GM23338 (cell line): ENCODE measurements around the gene MYO7B. TPM values are rescaled to one million over a fixed set of nuclear protein-coding genes. Genes with fewer than 3 reads are reported as not detected.

Experiments
- ATAC-seq: fragments of 200-7000 bp; cut with Tn5 transposase; 3 replicates; pipeline ENCODE4 v1.9.1; 2020
- DNase-seq: peaks from one replicate; pipeline ENCODE4 v3.0.0-alpha.2; 2015; ENCODE audit warnings: low spot score
- H2AFZ ChIP-seq: fragments of 200-600 bp; sonication (generic); 2 replicates; pipeline ENCODE4 v1.8.0; 2016; ENCODE audit warnings: antibody characterized with exemption, mild to moderate bottlenecking, moderate library complexity
- H3F3A ChIP-seq: fragments of 200-600 bp; sonication (generic); replicated peaks from 2 replicates; pipeline ENCODE4 v1.8.0; 2017; ENCODE audit warnings: antibody characterized with exemption, mixed run types, low read depth
- H3K27ac ChIP-seq: fragments of 200-600 bp; sonication (generic); 2 replicates; pipeline ENCODE4 v1.6.1; 2016; ENCODE audit warnings: low read depth
- H3K27me3 ChIP-seq: fragments of 200-600 bp; sonication (generic); 2 replicates; pipeline ENCODE4 v1.8.0; 2016; ENCODE audit warnings: mild to moderate bottlenecking, mixed run types, moderate library complexity; ENCODE audit not compliant: insufficient read depth
- H3K36me3 ChIP-seq: fragments of 200-600 bp; sonication (generic); 2 replicates; pipeline ENCODE4 v1.8.0; 2016; ENCODE audit warnings: mild to moderate bottlenecking; ENCODE audit not compliant: insufficient read depth
- H3K4me1 ChIP-seq: fragments of 200-600 bp; sonication (generic); 2 replicates; pipeline ENCODE4 v1.8.0; 2016; ENCODE audit warnings: mild to moderate bottlenecking, moderate library complexity; ENCODE audit not compliant: insufficient read depth
- H3K4me2 ChIP-seq: fragments of 200-600 bp; sonication (generic); 2 replicates; pipeline ENCODE4 v1.7.1; 2017; ENCODE audit warnings: mixed run types
- H3K4me3 ChIP-seq: fragments of 200-600 bp; sonication (generic); 2 replicates; pipeline ENCODE4 v1.6.1; 2016; ENCODE audit warnings: mixed run types
- H3K79me2 ChIP-seq: fragments of 200-600 bp; sonication (generic); replicated peaks from 2 replicates; pipeline ENCODE4 v1.8.0; 2017; ENCODE audit warnings: mild to moderate bottlenecking; ENCODE audit not compliant: insufficient read depth
- H3K9me2 ChIP-seq: fragments of 200-600 bp; sonication (generic); 2 replicates; pipeline ENCODE4 v1.8.0; 2017; ENCODE audit not compliant: insufficient read depth
- H4K20me1 ChIP-seq: fragments of 200-600 bp; sonication (generic); replicated peaks from 2 replicates; pipeline ENCODE4 v1.8.0; 2017; ENCODE audit warnings: mild to moderate bottlenecking; ENCODE audit not compliant: insufficient read depth
- H3K27ac Mint-ChIP-seq: 2 replicates; pipeline ENCODE4 v1.8.0; 2020; ENCODE audit warnings: inconsistent platforms, mild to moderate bottlenecking, moderate library complexity, mixed read lengths
- H3K27me3 Mint-ChIP-seq: 3 replicates; pipeline ENCODE4 v1.8.0; 2022; ENCODE audit warnings: low read depth, mild to moderate bottlenecking, moderate library complexity, mixed read lengths, inconsistent platforms; ENCODE audit not compliant: insufficient read depth, poor library complexity
- H3K36me3 Mint-ChIP-seq: 3 replicates; pipeline ENCODE4 v1.8.0; 2021; ENCODE audit warnings: low read depth, mild to moderate bottlenecking, inconsistent platforms, moderate library complexity, mixed read lengths
- H3K4me1 Mint-ChIP-seq: 3 replicates; pipeline ENCODE4 v1.8.0; 2020; ENCODE audit warnings: mild to moderate bottlenecking, inconsistent platforms, mixed read lengths
- H3K4me3 Mint-ChIP-seq: 3 replicates; pipeline ENCODE4 v1.8.0; 2021; ENCODE audit warnings: moderate library complexity, mild to moderate bottlenecking, inconsistent platforms, mixed read lengths
- H3K9me3 Mint-ChIP-seq: 3 replicates; pipeline ENCODE4 v1.8.0; 2020; ENCODE audit warnings: moderate library complexity, mild to moderate bottlenecking, inconsistent platforms, mixed read lengths
- CREB1 ChIP-seq: fragments of 250-450 bp; sonication (Bioruptor Pico); IDR thresholded peaks from 2 replicates; pipeline ENCODE4 v1.5.0; 2020; ENCODE audit warnings: low read depth, mild to moderate bottlenecking, moderate library complexity
- EZH2 ChIP-seq: fragments of 200-600 bp; sonication (generic); IDR thresholded peaks from one replicate; pipeline ENCODE4 v1.8.0; 2017; ENCODE audit warnings: antibody characterized with exemption, mild to moderate bottlenecking, low read depth; ENCODE audit not compliant: unreplicated experiment
- EZH2phosphoT487 ChIP-seq: fragments of 200-600 bp; sonication (generic); IDR thresholded peaks from one replicate; pipeline ENCODE4 v1.8.1; 2018; ENCODE audit warnings: antibody characterized with exemption; ENCODE audit not compliant: unreplicated experiment
- JUNB ChIP-seq: IDR thresholded peaks from one replicate; pipeline ENCODE4 v1.6.1; 2016; ENCODE audit warnings: antibody characterized with exemption; ENCODE audit not compliant: unreplicated experiment
- NANOG ChIP-seq: IDR thresholded peaks from 2 replicates; pipeline ENCODE4 v1.6.1; 2016; ENCODE audit warnings: antibody characterized with exemption, borderline replicate concordance
- POLR2AphosphoS5 ChIP-seq: IDR thresholded peaks from 2 replicates; pipeline ENCODE4 v1.6.1; 2016; ENCODE audit warnings: antibody characterized with exemption, low read depth
- STAT1 ChIP-seq: IDR thresholded peaks from one replicate; pipeline ENCODE4 v1.6.1; 2016; ENCODE audit warnings: antibody characterized with exemption; ENCODE audit not compliant: unreplicated experiment
- ZNF114 ChIP-seq: fragments of 250-450 bp; sonication (Bioruptor Pico); IDR thresholded peaks from 2 replicates; pipeline ENCODE4 v1.5.0; 2020; ENCODE audit warnings: mild to moderate bottlenecking, moderate library complexity
- ZNF331 ChIP-seq: fragments of 250-450 bp; sonication (Bioruptor Pico); IDR thresholded peaks from 2 replicates; pipeline ENCODE4 v1.5.0; 2020; ENCODE audit warnings: low read depth, mild to moderate bottlenecking, moderate library complexity
- polyA plus RNA-seq: library from polyadenylated mRNA; unstranded; fragments of >200 nt; fragmentation: Nextera tagmentation; extraction: Ambion mirVana; gene quantifications from 2 replicates; pipeline ENCODE4 v1.2.1, GENCODE V29; 2016
- total RNA-seq: library from RNA; depleted of rRNA; stranded (reverse); fragments of >200 nt; shearing (Covaris generic); gene quantifications from 2 replicates; pipeline ENCODE4 v1.2.3, GENCODE V29; 2014
- TF ChIP-seq, protein P1 (sequence below): IDR thresholded peaks from 2 replicates; pipeline ENCODE4 v1.6.1; 2016; ENCODE audit warnings: antibody characterized with exemption
- TF ChIP-seq, protein P2 (sequence below): IDR thresholded peaks from one replicate; pipeline ENCODE4 v1.6.1; 2018; ENCODE audit warnings: antibody characterized with exemption; ENCODE audit not compliant: unreplicated experiment
- TF ChIP-seq, protein P3 (sequence below): fragments of 250-450 bp; sonication (Bioruptor Pico); IDR thresholded peaks from 2 replicates; pipeline ENCODE4 v1.5.0; 2020; ENCODE audit warnings: mild to moderate bottlenecking, moderate library complexity
- TF ChIP-seq, protein P4 (sequence below), 2 experiments: fragments of 200-600 bp in 1 of 2; sonication (generic) in 1 of 2; conservative IDR thresholded peaks; 2 replicates each; pipeline versions ENCODE4 v1.5.1 to v1.6.1; 2016 to 2017; ENCODE audit warnings: antibody characterized with exemption in 2 of 2, low read depth in 2 of 2, mild to moderate bottlenecking in 2 of 2, moderate library complexity in 1 of 2

Gene MYO7B
- total and polyA plus RNA-seq, 2 experiments from 2014 or later: not detected

DNA sequence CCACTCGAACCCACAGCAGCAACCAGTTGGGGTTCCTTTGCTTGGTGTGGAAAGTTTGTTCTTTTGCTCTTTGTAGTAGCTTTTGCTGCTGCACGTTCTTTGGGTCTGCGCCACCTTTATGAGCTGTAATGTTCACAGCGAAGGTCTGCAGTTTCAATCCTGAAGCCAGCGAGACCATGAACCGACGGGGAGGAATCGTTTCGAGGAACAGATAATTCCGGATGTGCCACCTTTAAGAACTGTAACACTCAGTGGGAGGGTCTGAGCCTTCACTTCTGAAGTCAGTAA lies 124.8 kb downstream of the MYO7B start:
- peaks cover 8% of the 10 kb centered on the region for H3K4me1 Mint-ChIP-seq

More for the DNA sequence above, 124.8 kb downstream of the MYO7B start:
- Histone ChIP-seq H3K4me3 (no peak overlapping the region), H3K4me1 (no peaks in the 10 kb centered on the region), H3K27ac (no peak overlapping the region), H3F3A (no peaks in the 10 kb centered on the region), H3K79me2 (no peaks in the 10 kb centered on the region), H3K9me2 (no peaks in the 10 kb centered on the region), H3K27me3 (peaks cover 26% of the 10 kb centered on the region), H3K36me3 (no peaks in the 10 kb centered on the region), H4K20me1 (no peaks in the 10 kb centered on the region; the same call in 1 of the 2 replicates), H2AFZ (no peak overlapping the region), H3K4me2 (no peak overlapping the region)
- Mint-ChIP-seq H3K4me3 (no peak overlapping the region), H3K9me3 (no peaks in the 10 kb centered on the region), H3K27ac (no peak overlapping the region), H3K27me3 (peaks cover 26% of the 10 kb centered on the region), H3K36me3 (no peaks in the 10 kb centered on the region; the same call in 2 of the 3 replicates)
- TF ChIP-seq POLR2AphosphoS5: no peak
- TF ChIP-seq, protein P1, sequence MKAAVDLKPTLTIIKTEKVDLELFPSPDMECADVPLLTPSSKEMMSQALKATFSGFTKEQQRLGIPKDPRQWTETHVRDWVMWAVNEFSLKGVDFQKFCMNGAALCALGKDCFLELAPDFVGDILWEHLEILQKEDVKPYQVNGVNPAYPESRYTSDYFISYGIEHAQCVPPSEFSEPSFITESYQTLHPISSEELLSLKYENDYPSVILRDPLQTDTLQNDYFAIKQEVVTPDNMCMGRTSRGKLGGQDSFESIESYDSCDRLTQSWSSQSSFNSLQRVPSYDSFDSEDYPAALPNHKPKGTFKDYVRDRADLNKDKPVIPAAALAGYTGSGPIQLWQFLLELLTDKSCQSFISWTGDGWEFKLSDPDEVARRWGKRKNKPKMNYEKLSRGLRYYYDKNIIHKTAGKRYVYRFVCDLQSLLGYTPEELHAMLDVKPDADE: no peak
- TF ChIP-seq STAT1: no peak
- TF ChIP-seq, protein P2, sequence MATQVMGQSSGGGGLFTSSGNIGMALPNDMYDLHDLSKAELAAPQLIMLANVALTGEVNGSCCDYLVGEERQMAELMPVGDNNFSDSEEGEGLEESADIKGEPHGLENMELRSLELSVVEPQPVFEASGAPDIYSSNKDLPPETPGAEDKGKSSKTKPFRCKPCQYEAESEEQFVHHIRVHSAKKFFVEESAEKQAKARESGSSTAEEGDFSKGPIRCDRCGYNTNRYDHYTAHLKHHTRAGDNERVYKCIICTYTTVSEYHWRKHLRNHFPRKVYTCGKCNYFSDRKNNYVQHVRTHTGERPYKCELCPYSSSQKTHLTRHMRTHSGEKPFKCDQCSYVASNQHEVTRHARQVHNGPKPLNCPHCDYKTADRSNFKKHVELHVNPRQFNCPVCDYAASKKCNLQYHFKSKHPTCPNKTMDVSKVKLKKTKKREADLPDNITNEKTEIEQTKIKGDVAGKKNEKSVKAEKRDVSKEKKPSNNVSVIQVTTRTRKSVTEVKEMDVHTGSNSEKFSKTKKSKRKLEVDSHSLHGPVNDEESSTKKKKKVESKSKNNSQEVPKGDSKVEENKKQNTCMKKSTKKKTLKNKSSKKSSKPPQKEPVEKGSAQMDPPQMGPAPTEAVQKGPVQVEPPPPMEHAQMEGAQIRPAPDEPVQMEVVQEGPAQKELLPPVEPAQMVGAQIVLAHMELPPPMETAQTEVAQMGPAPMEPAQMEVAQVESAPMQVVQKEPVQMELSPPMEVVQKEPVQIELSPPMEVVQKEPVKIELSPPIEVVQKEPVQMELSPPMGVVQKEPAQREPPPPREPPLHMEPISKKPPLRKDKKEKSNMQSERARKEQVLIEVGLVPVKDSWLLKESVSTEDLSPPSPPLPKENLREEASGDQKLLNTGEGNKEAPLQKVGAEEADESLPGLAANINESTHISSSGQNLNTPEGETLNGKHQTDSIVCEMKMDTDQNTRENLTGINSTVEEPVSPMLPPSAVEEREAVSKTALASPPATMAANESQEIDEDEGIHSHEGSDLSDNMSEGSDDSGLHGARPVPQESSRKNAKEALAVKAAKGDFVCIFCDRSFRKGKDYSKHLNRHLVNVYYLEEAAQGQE: no peak
- TF ChIP-seq EZH2: no peak
- no peak for TF ChIP-seq NANOG
- no peak for TF ChIP-seq ZNF331
- no peak for TF ChIP-seq CREB1 (CRISPR knock-in tag)
- TF ChIP-seq, protein P3, sequence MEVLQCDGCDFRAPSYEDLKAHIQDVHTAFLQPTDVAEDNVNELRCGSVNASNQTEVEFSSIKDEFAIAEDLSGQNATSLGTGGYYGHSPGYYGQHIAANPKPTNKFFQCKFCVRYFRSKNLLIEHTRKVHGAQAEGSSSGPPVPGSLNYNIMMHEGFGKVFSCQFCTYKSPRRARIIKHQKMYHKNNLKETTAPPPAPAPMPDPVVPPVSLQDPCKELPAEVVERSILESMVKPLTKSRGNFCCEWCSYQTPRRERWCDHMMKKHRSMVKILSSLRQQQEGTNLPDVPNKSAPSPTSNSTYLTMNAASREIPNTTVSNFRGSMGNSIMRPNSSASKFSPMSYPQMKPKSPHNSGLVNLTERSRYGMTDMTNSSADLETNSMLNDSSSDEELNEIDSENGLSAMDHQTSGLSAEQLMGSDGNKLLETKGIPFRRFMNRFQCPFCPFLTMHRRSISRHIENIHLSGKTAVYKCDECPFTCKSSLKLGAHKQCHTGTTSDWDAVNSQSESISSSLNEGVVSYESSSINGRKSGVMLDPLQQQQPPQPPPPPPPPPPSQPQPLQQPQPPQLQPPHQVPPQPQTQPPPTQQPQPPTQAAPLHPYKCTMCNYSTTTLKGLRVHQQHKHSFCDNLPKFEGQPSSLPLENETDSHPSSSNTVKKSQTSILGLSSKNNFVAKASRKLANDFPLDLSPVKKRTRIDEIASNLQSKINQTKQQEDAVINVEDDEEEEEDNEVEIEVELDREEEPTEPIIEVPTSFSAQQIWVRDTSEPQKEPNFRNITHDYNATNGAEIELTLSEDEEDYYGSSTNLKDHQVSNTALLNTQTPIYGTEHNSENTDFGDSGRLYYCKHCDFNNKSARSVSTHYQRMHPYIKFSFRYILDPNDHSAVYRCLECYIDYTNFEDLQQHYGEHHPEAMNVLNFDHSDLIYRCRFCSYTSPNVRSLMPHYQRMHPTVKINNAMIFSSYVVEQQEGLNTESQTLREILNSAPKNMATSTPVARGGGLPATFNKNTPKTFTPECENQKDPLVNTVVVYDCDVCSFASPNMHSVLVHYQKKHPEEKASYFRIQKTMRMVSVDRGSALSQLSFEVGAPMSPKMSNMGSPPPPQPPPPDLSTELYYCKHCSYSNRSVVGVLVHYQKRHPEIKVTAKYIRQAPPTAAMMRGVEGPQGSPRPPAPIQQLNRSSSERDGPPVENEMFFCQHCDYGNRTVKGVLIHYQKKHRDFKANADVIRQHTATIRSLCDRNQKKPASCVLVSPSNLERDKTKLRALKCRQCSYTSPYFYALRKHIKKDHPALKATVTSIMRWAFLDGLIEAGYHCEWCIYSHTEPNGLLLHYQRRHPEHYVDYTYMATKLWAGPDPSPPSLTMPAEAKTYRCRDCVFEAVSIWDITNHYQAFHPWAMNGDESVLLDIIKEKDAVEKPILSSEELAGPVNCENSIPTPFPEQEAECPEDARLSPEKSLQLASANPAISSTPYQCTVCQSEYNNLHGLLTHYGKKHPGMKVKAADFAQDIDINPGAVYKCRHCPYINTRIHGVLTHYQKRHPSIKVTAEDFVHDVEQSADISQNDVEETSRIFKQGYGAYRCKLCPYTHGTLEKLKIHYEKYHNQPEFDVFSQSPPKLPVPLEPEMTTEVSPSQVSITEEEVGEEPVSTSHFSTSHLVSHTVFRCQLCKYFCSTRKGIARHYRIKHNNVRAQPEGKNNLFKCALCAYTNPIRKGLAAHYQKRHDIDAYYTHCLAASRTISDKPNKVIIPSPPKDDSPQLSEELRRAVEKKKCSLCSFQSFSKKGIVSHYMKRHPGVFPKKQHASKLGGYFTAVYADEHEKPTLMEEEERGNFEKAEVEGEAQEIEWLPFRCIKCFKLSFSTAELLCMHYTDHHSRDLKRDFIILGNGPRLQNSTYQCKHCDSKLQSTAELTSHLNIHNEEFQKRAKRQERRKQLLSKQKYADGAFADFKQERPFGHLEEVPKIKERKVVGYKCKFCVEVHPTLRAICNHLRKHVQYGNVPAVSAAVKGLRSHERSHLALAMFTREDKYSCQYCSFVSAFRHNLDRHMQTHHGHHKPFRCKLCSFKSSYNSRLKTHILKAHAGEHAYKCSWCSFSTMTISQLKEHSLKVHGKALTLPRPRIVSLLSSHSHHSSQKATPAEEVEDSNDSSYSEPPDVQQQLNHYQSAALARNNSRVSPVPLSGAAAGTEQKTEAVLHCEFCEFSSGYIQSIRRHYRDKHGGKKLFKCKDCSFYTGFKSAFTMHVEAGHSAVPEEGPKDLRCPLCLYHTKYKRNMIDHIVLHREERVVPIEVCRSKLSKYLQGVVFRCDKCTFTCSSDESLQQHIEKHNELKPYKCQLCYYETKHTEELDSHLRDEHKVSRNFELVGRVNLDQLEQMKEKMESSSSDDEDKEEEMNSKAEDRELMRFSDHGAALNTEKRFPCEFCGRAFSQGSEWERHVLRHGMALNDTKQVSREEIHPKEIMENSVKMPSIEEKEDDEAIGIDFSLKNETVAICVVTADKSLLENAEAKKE (CRISPR knock-in tag): no peak
- TF ChIP-seq EZH2phosphoT487: no peak
- no peak for TF ChIP-seq JUNB
- TF ChIP-seq, protein P4, sequence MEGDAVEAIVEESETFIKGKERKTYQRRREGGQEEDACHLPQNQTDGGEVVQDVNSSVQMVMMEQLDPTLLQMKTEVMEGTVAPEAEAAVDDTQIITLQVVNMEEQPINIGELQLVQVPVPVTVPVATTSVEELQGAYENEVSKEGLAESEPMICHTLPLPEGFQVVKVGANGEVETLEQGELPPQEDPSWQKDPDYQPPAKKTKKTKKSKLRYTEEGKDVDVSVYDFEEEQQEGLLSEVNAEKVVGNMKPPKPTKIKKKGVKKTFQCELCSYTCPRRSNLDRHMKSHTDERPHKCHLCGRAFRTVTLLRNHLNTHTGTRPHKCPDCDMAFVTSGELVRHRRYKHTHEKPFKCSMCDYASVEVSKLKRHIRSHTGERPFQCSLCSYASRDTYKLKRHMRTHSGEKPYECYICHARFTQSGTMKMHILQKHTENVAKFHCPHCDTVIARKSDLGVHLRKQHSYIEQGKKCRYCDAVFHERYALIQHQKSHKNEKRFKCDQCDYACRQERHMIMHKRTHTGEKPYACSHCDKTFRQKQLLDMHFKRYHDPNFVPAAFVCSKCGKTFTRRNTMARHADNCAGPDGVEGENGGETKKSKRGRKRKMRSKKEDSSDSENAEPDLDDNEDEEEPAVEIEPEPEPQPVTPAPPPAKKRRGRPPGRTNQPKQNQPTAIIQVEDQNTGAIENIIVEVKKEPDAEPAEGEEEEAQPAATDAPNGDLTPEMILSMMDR (conservative IDR thresholded peaks at IDR 0.05; ENCODE audit: low read depth in 2 of 2): no peak
- TF ChIP-seq ZNF114 (CRISPR knock-in tag): no peak
- ATAC-seq (no peak), DNase-seq (no peak)
